Endodermal cell (in vitro differentiated cells): ENCODE data around the gene ANXA9. TPM values are rescaled to one million over a fixed set of nuclear protein-coding genes. Genes with fewer than 3 reads are reported as not detected.

Experiments
- DNase-seq: peaks from one replicate; pipeline ENCODE4 v3.0.0-alpha.2; 2017
- H3K27ac ChIP-seq: 2 replicates; pipeline ENCODE4 v1.5.1; 2013; ENCODE audit warnings: mild to moderate bottlenecking, low read depth, low read length, moderate library complexity
- H3K27me3 ChIP-seq: 2 replicates; pipeline ENCODE4 v1.6.1; 2013; ENCODE audit warnings: mild to moderate bottlenecking, low read length, moderate library complexity; ENCODE audit not compliant: insufficient read depth, control insufficient read depth, poor library complexity, severe bottlenecking
- H3K36me3 ChIP-seq: 2 replicates; pipeline ENCODE4 v1.7.0; 2013; ENCODE audit warnings: mild to moderate bottlenecking, low read length, moderate library complexity; ENCODE audit not compliant: control insufficient read depth, insufficient read depth
- H3K4me1 ChIP-seq: one replicate; pipeline ENCODE4 v1.7.0; 2013; ENCODE audit warnings: low read length; ENCODE audit not compliant: control insufficient read depth, insufficient read depth
- H3K4me3 ChIP-seq: 2 replicates; pipeline ENCODE4 v1.5.1; 2013; ENCODE audit warnings: mild to moderate bottlenecking, low read length, moderate library complexity
- H3K9ac ChIP-seq: 2 replicates; pipeline ENCODE4 v1.6.1; 2013; ENCODE audit warnings: mild to moderate bottlenecking, low read length, moderate library complexity; ENCODE audit not compliant: poor library complexity, severe bottlenecking; ENCODE audit errors: extremely low read depth
- H3K9me3 ChIP-seq: 2 replicates; pipeline ENCODE4 v1.6.1; 2013; ENCODE audit warnings: mild to moderate bottlenecking, low read length, moderate library complexity; ENCODE audit not compliant: control insufficient read depth
- H3K27ac Mint-ChIP-seq: 2 replicates; pipeline ENCODE4 v1.8.0; 2020; ENCODE audit warnings: mixed read lengths
- H3K27me3 Mint-ChIP-seq: 2 replicates; pipeline ENCODE4 v1.8.0; 2021; ENCODE audit warnings: mild to moderate bottlenecking, mixed read lengths; ENCODE audit not compliant: insufficient read depth
- H3K36me3 Mint-ChIP-seq: 2 replicates; pipeline ENCODE4 v1.8.0; 2020; ENCODE audit warnings: low read depth, mixed read lengths
- H3K4me1 Mint-ChIP-seq: 2 replicates; pipeline ENCODE4 v1.8.0; 2020; ENCODE audit warnings: mixed read lengths
- H3K4me3 Mint-ChIP-seq: 2 replicates; pipeline ENCODE4 v1.8.0; 2020; ENCODE audit warnings: mild to moderate bottlenecking, moderate library complexity, mixed read lengths
- H3K9me3 Mint-ChIP-seq: 2 replicates; pipeline ENCODE4 v1.8.0; 2020; ENCODE audit warnings: mild to moderate bottlenecking, mixed read lengths
- WGBS, 2 experiments: methylation state at CpG; one replicate each; pipeline versions ENCODE4 v1.1.5 to v1.1.7; 2013; ENCODE audit warnings: missing lambda C conversion rate in 2 of 2, mixed read lengths in 1 of 2; ENCODE audit not compliant: insufficient coverage in 1 of 2, insufficient read length in 1 of 2; 5-methylcytosine and 5-hydroxymethylcytosine counted together
- total RNA-seq, 2 donors: library from RNA; stranded (reverse); fragmentation: NEBNext Ultra II Directional in 1 of 2; extraction: Animal tissue kit (Norgen Biotek cat#: 25700) in 1 of 2; gene quantifications; 2 replicates in 1 of 2; 3 replicates in 1 of 2; pipeline ENCODE4 v1.2.1, GENCODE V29; 2021
- TF ChIP-seq, protein P1 (sequence below): fragments of 200-600 bp; sonication (generic); conservative IDR thresholded peaks from 2 replicates; pipeline ENCODE4 v1.5.0; 2021; ENCODE audit warnings: antibody characterized with exemption, mild to moderate bottlenecking

Gene ANXA9
- total RNA-seq, 2 donors from 2014 or later: not detected

DNA sequence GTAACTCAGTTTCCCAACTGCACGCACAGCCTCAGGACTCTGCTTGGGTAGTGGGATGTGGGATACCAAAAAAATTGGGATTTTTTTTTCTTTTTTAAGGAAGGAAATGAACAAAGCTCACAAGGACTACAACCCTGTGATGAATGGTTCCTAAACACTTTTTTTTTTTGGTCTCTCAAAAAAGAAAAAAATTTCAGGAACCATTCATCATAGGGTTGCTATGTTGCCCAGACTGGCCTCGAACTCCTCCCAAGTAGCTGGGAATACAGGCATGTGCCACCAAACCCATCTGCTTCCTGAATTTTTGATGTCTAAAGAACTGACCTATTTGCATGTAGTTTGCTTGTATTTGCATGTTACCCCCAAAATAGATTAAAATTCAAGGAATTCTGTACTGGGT, 17.8 kb downstream of the ANXA9 start:
- Histone ChIP-seq H3K9ac (no peak overlapping the region), H3K27me3 (no peaks in the 10 kb centered on the region), H3K4me1 (peaks cover 2% of the 10 kb centered on the region), H3K9me3 (no peaks in the 10 kb centered on the region), H3K4me3 (no peak overlapping the region), H3K36me3 (no peaks in the 10 kb centered on the region), H3K27ac (no peak overlapping the region)
- DNase-seq: no peak
- 80 to 88% methylated on average over 1 to 2 of the region's 2 CpGs for WGBS, 2 experiments
- Mint-ChIP-seq H3K4me3 (no peak overlapping the region), H3K27me3 (no peaks in the 10 kb centered on the region), H3K36me3 (no peaks in the 10 kb centered on the region), H3K4me1 (peaks cover 9% of the 10 kb centered on the region), H3K27ac (no peak overlapping the region), H3K9me3 (no peaks in the 10 kb centered on the region)
- TF ChIP-seq, protein P1, sequence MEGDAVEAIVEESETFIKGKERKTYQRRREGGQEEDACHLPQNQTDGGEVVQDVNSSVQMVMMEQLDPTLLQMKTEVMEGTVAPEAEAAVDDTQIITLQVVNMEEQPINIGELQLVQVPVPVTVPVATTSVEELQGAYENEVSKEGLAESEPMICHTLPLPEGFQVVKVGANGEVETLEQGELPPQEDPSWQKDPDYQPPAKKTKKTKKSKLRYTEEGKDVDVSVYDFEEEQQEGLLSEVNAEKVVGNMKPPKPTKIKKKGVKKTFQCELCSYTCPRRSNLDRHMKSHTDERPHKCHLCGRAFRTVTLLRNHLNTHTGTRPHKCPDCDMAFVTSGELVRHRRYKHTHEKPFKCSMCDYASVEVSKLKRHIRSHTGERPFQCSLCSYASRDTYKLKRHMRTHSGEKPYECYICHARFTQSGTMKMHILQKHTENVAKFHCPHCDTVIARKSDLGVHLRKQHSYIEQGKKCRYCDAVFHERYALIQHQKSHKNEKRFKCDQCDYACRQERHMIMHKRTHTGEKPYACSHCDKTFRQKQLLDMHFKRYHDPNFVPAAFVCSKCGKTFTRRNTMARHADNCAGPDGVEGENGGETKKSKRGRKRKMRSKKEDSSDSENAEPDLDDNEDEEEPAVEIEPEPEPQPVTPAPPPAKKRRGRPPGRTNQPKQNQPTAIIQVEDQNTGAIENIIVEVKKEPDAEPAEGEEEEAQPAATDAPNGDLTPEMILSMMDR: no peak

DNA sequence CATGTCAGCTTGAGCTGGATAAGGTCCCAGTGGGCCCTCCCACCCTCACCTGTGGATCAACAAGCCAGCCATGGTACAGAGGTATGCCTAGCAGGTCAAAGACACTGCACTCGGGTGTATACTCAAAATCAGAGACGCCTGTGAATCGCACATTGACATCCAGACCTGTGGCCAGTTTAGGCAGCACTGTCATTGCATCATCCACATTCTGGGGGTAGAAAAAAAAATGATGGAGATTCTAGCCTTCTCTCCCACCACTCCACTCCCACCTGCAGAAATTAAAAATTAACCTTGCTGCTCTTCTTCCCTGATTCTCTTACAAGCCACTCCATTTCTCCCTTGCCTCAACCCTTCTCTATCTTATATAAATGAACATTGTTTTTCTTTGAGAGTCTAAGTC, 18.3 kb downstream of the ANXA9 start:
- Histone ChIP-seq H3K27ac (no peak overlapping the region), H3K4me3 (no peak overlapping the region), H3K9me3 (no peaks in the 10 kb centered on the region), H3K9ac (no peak overlapping the region), H3K36me3 (no peaks in the 10 kb centered on the region), H3K4me1 (peaks cover 2% of the 10 kb centered on the region), H3K27me3 (no peaks in the 10 kb centered on the region)
- H3K27me3 Mint-ChIP-seq: no peaks in the 10 kb centered on the region
- H3K9me3 Mint-ChIP-seq: no peaks in the 10 kb centered on the region
- H3K27ac Mint-ChIP-seq: no peak overlapping the region
- WGBS, 2 experiments: 95 to 100% methylated on average over 3 of the region's 3 CpGs
- no peak for DNase-seq
- TF ChIP-seq, protein P1: no peak
- no peaks in the 10 kb centered on the region for H3K36me3 Mint-ChIP-seq
- H3K4me1 Mint-ChIP-seq: peaks cover 9% of the 10 kb centered on the region
- H3K4me3 Mint-ChIP-seq: no peak overlapping the region

DNA sequence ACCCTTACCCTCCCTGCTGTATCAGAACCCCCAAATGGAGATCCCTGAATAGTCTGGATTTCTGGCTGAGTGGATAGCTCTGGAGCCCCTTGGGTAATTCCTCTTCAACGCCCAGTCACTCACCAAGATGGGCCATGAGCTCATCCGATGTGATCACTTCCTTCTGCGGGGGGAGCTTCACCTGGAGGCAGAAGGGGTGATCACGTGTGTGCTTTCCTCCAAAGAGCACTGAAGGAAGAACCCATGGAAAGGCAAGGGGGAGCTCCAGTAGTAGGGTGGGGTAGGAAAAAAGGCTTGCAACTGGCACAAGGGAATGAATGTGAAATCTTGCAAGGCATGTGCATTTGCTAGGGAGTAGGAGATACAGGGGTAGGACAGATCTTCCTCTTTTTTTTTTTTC, 19.5 kb downstream of the ANXA9 start:
- TF ChIP-seq, protein P1: no peak
- H3K9me3 Mint-ChIP-seq: no peaks in the 10 kb centered on the region
- no peak overlapping the region for H3K4me3 Mint-ChIP-seq
- Histone ChIP-seq H3K4me1 (no peaks in the 10 kb centered on the region), H3K4me3 (no peak overlapping the region), H3K9me3 (no peaks in the 10 kb centered on the region), H3K27me3 (no peaks in the 10 kb centered on the region), H3K27ac (no peak overlapping the region), H3K36me3 (no peaks in the 10 kb centered on the region), H3K9ac (no peak overlapping the region)
- peaks cover 16% of the 10 kb centered on the region for H3K4me1 Mint-ChIP-seq
- WGBS, 2 experiments: 91 to 98% methylated on average over 4 of the region's 4 CpGs
- no peak overlapping the region for H3K27ac Mint-ChIP-seq
- H3K36me3 Mint-ChIP-seq: no peaks in the 10 kb centered on the region
- no peaks in the 10 kb centered on the region for H3K27me3 Mint-ChIP-seq
- no peak for DNase-seq
